DOHH2 (cell line): ENCODE measurements around the gene ARHGAP24.

ENCODE experiments used
- CTCF ChIP-seq: fragments of 200-600 bp; sonication (generic); IDR thresholded peaks from one replicate; pipeline ENCODE4 v1.5.1; 2014; ENCODE audit warnings: antibody characterized with exemption, mild to moderate bottlenecking, low read depth, low read length; ENCODE audit not compliant: poor library complexity, severe bottlenecking
- EZH2phosphoT487 ChIP-seq: fragments of 200-600 bp; sonication (generic); IDR thresholded peaks from 2 replicates; pipeline ENCODE4 v1.6.1; 2017; ENCODE audit warnings: borderline replicate concordance, mild to moderate bottlenecking, antibody characterized with exemption, low read length, moderate library complexity, mixed read lengths

GRCh38 chr4:85496933-85497332 lies 22.0 kb downstream of the ARHGAP24 start:
- no peak for TF ChIP-seq CTCF
- no peak for TF ChIP-seq EZH2phosphoT487
